Uterus (tissue), 4 donors: ENCODE data around the gene TIPRL. TPM values are rescaled to one million over a fixed set of nuclear protein-coding genes. Genes with fewer than 3 reads are reported as not detected.

Source experiments
- DNase-seq, 2 donors: peaks; one replicate each; pipeline ENCODE4 v3.0.0-alpha.2; 2019 to 2020
- H3K27ac ChIP-seq, 2 donors: fragments of 200-600 bp; sonication (generic); 1 replicate in 1 of 2; 2 replicates in 1 of 2; pipeline ENCODE4 v1.5.1; 2016 to 2018
- H3K27me3 ChIP-seq, 2 donors: fragments of 200-600 bp; sonication (generic); one replicate each; pipeline ENCODE4 v1.5.1; 2018 to 2019; ENCODE audit warnings: control low read depth in 1 of 2
- H3K36me3 ChIP-seq, 2 donors: fragments of 200-600 bp; sonication (generic); one replicate each; pipeline ENCODE4 v1.5.1; 2019; ENCODE audit warnings: control low read depth in 1 of 2
- H3K4me1 ChIP-seq, 2 donors: fragments of 200-600 bp; sonication (generic); one replicate each; pipeline ENCODE4 v1.5.1; 2018 to 2019; ENCODE audit warnings: control low read depth in 1 of 2
- H3K4me3 ChIP-seq, 2 donors: fragments of 200-600 bp; sonication (generic); 1 replicate in 1 of 2; 2 replicates in 1 of 2; pipeline ENCODE4 v1.5.1; 2018 to 2019; ENCODE audit warnings: mild to moderate bottlenecking in 1 of 2
- H3K9me3 ChIP-seq, 2 donors: fragments of 200-600 bp; sonication (generic); one replicate each; pipeline ENCODE4 v1.5.1; 2019; ENCODE audit warnings: control low read depth in 1 of 2
- POLR2A ChIP-seq, 2 donors: fragments of 450-650 bp; IDR thresholded peaks; one replicate each; pipeline ENCODE4 v1.6.1; 2016; ENCODE audit warnings: antibody characterized with exemption in 2 of 2, mild to moderate bottlenecking in 1 of 2, moderate library complexity in 1 of 2
- intact Hi-C: fragments of 100-400 bp; cut with DNase I; formaldehyde crosslinking; loops from one replicate; pipeline ENCODE4 v1.15.1; 2023; ENCODE audit warnings: low total_unique reads
- total RNA-seq, 4 donors: library from RNA; depleted of rRNA in 3 of 4; stranded (reverse); fragments of >200 nt in 3 of 4; gene quantifications; one replicate each; pipeline versions ENCODE4 v1.1.0 to v1.2.4, GENCODE V29; 2014 to 2023
- TF ChIP-seq, protein P1 (sequence below), 4 experiments: fragments of 200-600 bp in 2 of 4; fragments of 450-650 bp in 2 of 4; sonication (generic) in 2 of 4; IDR thresholded peaks; one replicate each; pipeline ENCODE4 v1.5.1; 2016 to 2019; ENCODE audit warnings: antibody characterized with exemption in 4 of 4, mild to moderate bottlenecking in 2 of 4, moderate library complexity in 1 of 4
- donor health status: DM: yes; HTN: yes; CAD: no.

TIPRL gene
- total RNA-seq, 4 donors from 2014 or later: 9.5 to 59.2 (median 28.3) TPM

DNA sequence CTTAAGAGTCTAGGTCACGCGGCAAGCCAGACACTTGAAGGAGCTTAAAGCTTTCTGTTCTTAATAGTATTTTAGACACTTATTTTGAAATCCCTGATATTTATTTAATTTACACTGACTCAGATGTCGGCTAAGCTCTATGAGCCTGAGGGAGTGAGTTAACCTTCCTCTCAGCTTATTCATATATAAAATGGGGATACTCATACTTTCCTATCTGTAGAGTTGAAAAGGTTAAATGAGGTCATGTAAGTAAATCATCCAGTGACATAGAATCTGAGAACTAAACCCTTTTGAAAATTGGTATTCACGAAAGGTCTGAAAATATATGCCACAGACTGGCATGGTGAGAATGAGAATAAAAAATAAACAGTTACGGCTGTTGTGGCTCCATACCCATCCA lies 40.6 kb upstream of the TIPRL start:
- no peaks in the 10 kb centered on the region for H3K36me3 ChIP-seq
- H3K9me3 ChIP-seq: no peaks in the 10 kb centered on the region
- H3K4me3 ChIP-seq: no peak overlapping the region
- H3K4me1 ChIP-seq: no peaks in the 10 kb centered on the region
- H3K27ac ChIP-seq: peak overlapping the region; percentile 89 to 96
- no peak for DNase-seq
- H3K27me3 ChIP-seq: no peaks in the 10 kb centered on the region
- TF ChIP-seq, protein P1, sequence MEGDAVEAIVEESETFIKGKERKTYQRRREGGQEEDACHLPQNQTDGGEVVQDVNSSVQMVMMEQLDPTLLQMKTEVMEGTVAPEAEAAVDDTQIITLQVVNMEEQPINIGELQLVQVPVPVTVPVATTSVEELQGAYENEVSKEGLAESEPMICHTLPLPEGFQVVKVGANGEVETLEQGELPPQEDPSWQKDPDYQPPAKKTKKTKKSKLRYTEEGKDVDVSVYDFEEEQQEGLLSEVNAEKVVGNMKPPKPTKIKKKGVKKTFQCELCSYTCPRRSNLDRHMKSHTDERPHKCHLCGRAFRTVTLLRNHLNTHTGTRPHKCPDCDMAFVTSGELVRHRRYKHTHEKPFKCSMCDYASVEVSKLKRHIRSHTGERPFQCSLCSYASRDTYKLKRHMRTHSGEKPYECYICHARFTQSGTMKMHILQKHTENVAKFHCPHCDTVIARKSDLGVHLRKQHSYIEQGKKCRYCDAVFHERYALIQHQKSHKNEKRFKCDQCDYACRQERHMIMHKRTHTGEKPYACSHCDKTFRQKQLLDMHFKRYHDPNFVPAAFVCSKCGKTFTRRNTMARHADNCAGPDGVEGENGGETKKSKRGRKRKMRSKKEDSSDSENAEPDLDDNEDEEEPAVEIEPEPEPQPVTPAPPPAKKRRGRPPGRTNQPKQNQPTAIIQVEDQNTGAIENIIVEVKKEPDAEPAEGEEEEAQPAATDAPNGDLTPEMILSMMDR (IDR thresholded peaks at IDR 0.05): no peak
- TF ChIP-seq POLR2A (IDR thresholded peaks at IDR 0.05): no peak
- intact Hi-C loops: loop anchor here (10.0 kb wide), 1 partner anchor 53 kb away; no protein-coding TSS in a partner anchor

DNA sequence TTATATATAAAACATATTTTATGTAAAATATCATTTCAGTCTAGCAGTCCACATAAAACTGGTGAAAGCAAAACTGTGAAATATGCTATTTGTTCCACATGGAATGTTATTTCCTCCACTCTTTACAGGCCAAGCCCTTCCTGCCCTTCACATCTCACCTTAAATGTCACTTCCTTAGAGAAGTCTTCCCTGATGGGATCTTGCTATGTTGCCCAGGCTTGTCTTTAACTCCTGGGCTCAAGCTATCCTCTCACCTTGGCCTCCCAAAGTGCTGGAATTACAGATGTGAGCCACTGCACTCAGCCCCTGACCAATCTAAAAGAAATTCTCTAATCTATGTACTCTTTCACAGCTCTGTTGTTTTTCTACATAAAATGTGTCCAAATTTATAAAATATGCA lies 39.7 kb upstream of the TIPRL start:
- H3K9me3 ChIP-seq: no peaks in the 10 kb centered on the region
- H3K27me3 ChIP-seq: no peaks in the 10 kb centered on the region
- H3K27ac ChIP-seq: peak overlapping the region in 1 of 2 donors; percentile 96
- no peaks in the 10 kb centered on the region for H3K36me3 ChIP-seq
- H3K4me1 ChIP-seq: no peaks in the 10 kb centered on the region
- no peak for TF ChIP-seq POLR2A (IDR thresholded peaks at IDR 0.05)
- TF ChIP-seq, protein P1 (IDR thresholded peaks at IDR 0.05): no peak
- no peak for DNase-seq
- intact Hi-C loops: loop anchor here (10.0 kb wide), 1 partner anchor 54 kb away; no protein-coding TSS in a partner anchor
- no peak overlapping the region for H3K4me3 ChIP-seq

DNA sequence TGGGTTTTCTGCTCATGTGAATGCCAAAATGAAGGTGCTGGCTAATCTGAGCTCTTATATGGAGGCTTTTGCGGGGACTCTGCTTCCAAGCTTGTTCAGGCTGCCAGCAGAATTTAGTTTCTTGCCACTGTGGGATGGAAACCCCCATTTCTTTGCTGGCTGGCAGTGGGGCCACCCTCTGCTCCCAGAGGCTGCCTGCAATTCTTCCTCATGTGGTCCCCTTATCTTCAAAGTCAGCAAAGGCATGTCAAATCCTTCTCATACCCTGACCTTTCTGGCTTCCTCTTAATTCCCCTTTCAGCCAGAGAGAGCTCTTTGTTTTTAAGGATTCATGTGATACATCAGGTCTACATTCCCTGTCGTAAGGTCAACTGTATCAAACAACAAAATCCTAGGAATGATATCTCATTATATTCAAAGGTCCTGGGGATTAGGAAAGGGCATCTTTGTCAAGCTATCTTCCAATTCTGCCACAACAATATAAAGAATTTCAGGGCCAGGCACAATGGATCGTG lies 36.8 kb upstream of the TIPRL start:
- H3K4me1 ChIP-seq: no peaks in the 10 kb centered on the region
- H3K27me3 ChIP-seq: no peaks in the 10 kb centered on the region
- intact Hi-C loops: no loop called here
- H3K4me3 ChIP-seq: no peak overlapping the region
- no peak for TF ChIP-seq POLR2A (IDR thresholded peaks at IDR 0.05)
- TF ChIP-seq, protein P1 (IDR thresholded peaks at IDR 0.05): no peak
- H3K36me3 ChIP-seq: no peaks in the 10 kb centered on the region
- H3K9me3 ChIP-seq: no peaks in the 10 kb centered on the region
- H3K27ac ChIP-seq: no peak overlapping the region
- DNase-seq: no peak

DNA sequence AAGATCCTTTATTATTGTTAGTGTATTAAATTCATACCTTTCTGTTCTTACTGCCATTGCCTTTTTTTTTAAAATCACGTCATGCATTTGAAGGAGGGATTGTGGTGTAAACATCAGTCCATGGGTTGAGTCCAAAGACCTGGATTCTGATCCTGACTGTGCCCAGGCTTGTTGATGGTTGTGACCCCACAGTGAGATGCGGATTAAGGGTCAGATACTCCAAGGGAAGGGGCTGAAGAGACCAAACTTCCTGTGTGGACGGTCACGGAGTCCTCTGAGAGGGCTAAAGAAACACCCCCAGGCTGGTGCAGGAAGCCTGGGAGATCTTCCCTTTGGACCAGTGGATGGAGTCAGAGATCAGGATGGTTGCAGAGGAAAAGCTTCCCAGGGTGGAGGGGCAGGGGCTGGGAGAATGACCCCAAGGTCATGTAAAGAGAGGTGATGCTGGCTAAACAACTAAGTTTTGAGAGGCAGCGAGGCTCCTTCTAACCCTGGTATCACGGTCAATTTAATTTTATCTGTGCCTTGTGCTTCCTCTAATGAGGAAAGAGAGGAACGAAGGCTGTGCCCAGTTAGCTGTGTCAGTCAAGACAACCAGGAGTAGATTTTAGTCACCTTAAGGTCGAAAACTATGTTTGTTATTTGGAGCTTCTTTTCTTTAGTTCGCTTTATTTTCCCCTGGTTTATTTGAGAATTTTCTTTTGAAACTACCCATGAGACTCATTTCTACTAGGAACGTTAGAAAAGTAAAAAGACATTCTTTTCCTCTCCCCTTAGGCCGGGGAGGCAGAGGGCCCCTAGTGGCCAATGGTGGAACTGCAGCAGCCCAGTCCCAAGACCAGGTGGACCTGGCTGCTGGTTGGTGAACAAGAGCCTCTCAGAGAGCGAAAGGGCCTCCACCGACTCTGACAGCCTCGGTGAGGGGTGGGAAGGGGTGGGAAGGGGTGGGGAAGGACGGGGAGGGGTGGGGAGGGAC lies 33.3 kb upstream of the TIPRL start:
- intact Hi-C loops: no loop called here
- H3K4me3 ChIP-seq: no peak overlapping the region
- no peak for TF ChIP-seq POLR2A (IDR thresholded peaks at IDR 0.05)
- TF ChIP-seq, protein P1 (IDR thresholded peaks at IDR 0.05): peak; percentile 87 to 99 (median 92)
- peak overlapping the region; percentile 49 to 54 for H3K27ac ChIP-seq
- peak; percentile 87 to 89 for DNase-seq
- H3K27me3 ChIP-seq: no peaks in the 10 kb centered on the region
- no peaks in the 10 kb centered on the region for H3K9me3 ChIP-seq
- H3K4me1 ChIP-seq: no peaks in the 10 kb centered on the region
- no peaks in the 10 kb centered on the region for H3K36me3 ChIP-seq

DNA sequence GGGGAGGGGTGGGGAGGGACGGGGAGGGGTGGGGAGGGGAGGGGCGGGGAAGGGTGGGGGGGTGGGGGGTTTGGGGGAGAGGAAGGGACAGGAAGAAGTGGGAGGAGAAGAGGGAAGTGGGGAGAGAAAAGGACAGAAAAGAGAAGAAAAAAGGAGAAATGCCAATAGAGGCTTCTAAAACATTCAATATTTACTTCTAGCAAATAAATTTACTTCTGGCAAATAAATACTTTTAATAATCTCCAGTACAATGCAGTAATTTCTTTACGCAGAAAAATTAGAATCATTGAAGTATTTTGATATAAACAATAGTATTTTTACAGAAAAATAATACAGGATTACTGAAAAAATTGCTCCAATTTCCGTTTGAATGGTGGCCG lies 32.6 kb upstream of the TIPRL start:
- Histone ChIP-seq H3K27ac (no peak overlapping the region), H3K36me3 (no peaks in the 10 kb centered on the region), H3K4me1 (no peaks in the 10 kb centered on the region), H3K9me3 (no peaks in the 10 kb centered on the region), H3K4me3 (no peak overlapping the region), H3K27me3 (no peaks in the 10 kb centered on the region)
- intact Hi-C loops: no loop called here
- no peak for DNase-seq
- TF ChIP-seq, protein P1 (IDR thresholded peaks at IDR 0.05): no peak
- no peak for TF ChIP-seq POLR2A (IDR thresholded peaks at IDR 0.05)
